ENCODE measurements around the gene MCCD1.

DNA sequence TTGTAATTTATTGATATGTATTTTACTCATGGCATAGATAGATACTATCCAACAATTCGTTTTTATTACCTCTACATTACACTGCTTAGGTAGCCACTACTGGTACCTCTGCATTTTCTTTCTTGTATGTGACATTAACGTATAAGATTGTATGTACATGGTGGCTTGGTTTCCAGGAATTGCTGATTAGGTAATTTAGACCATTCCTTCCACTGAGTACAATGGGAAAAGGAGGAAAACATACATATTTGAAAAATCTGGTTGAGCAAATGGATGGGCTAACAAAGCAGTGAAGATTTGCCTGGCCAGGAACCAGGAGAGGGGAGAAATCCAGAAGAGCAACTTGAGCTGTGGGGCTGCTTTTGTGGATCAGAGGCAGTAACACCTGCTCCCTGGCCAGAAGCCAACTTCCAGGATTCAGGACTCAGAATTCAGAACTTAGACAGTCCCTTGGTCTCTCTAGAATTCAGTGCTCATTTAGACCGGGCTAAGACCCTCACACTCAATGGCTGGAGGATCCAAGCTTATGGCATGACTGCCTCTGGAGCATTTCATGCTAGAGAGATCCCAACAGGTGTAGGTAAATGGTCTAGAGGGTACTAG, 48.7 kb upstream of the MCCD1 start:
- TF ChIP-seq CTCF (IDR thresholded peaks at IDR 0.05; ENCODE audit: low read depth, low read length) = no peak
- TF ChIP-seq EZH2phosphoT487 (IDR thresholded peaks at IDR 0.05; ENCODE audit: low read depth) = no peak
